ENCODE measurements around the gene RPL7A. TPM values are rescaled to one million over a fixed set of nuclear protein-coding genes. Genes with fewer than 3 reads are reported as not detected.

The RPL7A gene
- total and polyA plus RNA-seq, 2 donors from 2014 or later, result 1,502 to 2,097 TPM

DNA sequence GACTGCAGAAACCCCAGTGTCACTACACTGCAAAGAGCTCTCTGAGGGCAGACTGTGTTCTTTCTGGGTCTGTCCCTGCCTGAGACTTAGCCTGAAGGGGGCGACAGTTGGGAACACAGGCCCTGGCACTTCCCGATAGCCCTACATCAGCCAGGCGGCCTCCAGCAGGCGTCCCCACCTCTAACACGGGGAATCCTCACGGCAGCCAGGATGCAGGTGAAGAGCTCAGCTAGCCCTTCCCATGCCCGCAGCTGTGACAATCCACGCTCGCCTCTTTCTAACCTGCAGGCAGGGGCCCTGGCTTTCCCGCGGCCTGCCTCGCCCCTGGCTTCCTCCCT, 6.0 kb upstream of the RPL7A start:
- peak in 1 of 5 donors; percentile 64 for DNase-seq
- no peak for FAIRE-seq
- Histone ChIP-seq H3K4me1 (ENCODE audit: control insufficient read depth in 2 of 3, insufficient read depth in 2 of 3, low read depth in 1 of 3, low read length in 3 of 3) (peaks cover 0 to 13% (median 5%) of the 10 kb centered on the region in 3 donors), H3K27ac (ENCODE audit: low read depth in 2 of 2, low read length in 2 of 2) (no peak overlapping the region), H3K9ac (ENCODE audit: low read length in 3 of 3) (no peak overlapping the region), H3K4me3 (ENCODE audit: low read length in 3 of 3) (no peak overlapping the region), H3K9me3 (ENCODE audit: control insufficient read depth in 2 of 3, insufficient read depth in 1 of 3, low read length in 3 of 3) (no peaks in the 10 kb centered on the region), H3K27me3 (ENCODE audit: control insufficient read depth, insufficient read depth, low read length) (no peaks in the 10 kb centered on the region), H3K36me3 (ENCODE audit: control insufficient read depth in 2 of 3, insufficient read depth in 3 of 3, low read length in 3 of 3) (peaks cover 0 to 26% (median 11%) of the 10 kb centered on the region in 3 donors)
- intact Hi-C loops (cut with DNase I), result no loop called here
- TF ChIP-seq, protein P1, sequence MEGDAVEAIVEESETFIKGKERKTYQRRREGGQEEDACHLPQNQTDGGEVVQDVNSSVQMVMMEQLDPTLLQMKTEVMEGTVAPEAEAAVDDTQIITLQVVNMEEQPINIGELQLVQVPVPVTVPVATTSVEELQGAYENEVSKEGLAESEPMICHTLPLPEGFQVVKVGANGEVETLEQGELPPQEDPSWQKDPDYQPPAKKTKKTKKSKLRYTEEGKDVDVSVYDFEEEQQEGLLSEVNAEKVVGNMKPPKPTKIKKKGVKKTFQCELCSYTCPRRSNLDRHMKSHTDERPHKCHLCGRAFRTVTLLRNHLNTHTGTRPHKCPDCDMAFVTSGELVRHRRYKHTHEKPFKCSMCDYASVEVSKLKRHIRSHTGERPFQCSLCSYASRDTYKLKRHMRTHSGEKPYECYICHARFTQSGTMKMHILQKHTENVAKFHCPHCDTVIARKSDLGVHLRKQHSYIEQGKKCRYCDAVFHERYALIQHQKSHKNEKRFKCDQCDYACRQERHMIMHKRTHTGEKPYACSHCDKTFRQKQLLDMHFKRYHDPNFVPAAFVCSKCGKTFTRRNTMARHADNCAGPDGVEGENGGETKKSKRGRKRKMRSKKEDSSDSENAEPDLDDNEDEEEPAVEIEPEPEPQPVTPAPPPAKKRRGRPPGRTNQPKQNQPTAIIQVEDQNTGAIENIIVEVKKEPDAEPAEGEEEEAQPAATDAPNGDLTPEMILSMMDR (IDR thresholded peaks at IDR 0.05; ENCODE audit: borderline replicate concordance, extremely low read depth, insufficient read depth), result no peak

DNA sequence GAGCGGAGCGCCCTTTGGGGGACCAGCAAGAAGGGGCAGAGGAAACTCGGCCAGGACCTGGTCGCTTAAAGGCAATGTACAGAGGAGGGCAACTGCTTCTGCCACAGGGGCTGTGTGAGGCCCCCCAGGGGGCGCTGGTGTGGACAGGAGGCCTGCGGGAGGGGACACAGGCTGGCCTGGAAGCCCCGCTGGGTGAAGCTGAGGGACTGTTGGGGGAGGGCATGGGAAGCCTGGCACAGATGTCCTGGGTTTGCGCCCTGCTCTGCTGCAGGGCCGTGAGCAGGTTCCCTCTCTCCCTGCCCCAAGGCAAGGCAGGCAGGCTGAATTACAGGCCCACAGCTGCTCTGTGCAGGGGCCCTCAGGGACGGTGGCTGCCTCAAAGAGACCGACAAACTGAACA, 5.4 kb upstream of the RPL7A start:
- H3K27me3 ChIP-seq (ENCODE audit: control insufficient read depth, insufficient read depth, low read length), result no peaks in the 10 kb centered on the region
- peaks cover 0 to 26% (median 11%) of the 10 kb centered on the region in 3 donors for H3K36me3 ChIP-seq (ENCODE audit: control insufficient read depth in 2 of 3, insufficient read depth in 3 of 3, low read length in 3 of 3)
- no peak overlapping the region for H3K9ac ChIP-seq (ENCODE audit: low read length in 3 of 3)
- no peak overlapping the region for H3K4me3 ChIP-seq (ENCODE audit: low read length in 3 of 3)
- peaks cover 0 to 13% (median 5%) of the 10 kb centered on the region in 3 donors for H3K4me1 ChIP-seq (ENCODE audit: control insufficient read depth in 2 of 3, insufficient read depth in 2 of 3, low read depth in 1 of 3, low read length in 3 of 3)
- DNase-seq (peak in 1 of 5 donors; percentile 71), FAIRE-seq (no peak)
- no peak overlapping the region for H3K27ac ChIP-seq (ENCODE audit: low read depth in 2 of 2, low read length in 2 of 2)
- no peaks in the 10 kb centered on the region for H3K9me3 ChIP-seq (ENCODE audit: control insufficient read depth in 2 of 3, insufficient read depth in 1 of 3, low read length in 3 of 3)
- TF ChIP-seq, protein P1 (IDR thresholded peaks at IDR 0.05; ENCODE audit: borderline replicate concordance, extremely low read depth, insufficient read depth), result no peak
- intact Hi-C loops (cut with DNase I), result no loop called here

DNA sequence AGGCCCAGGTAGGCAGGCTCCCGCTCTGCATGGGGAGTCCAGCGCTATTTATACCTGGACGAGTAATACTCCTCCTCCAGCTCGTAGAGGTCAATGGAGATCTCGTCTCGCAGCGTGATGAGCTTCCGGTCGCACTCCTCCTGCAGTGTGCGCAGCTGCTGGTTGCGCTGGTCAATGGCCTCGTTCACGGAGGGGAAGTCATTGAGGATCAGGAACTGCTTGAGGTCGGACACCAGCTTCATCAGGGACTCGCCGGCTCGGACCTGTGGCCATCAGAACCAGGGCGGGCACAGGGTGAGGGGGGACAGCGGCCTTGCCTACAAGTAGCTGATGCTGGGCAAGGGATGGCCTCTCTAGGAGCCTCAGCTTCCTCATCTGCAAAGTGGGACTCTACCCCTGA, 3.9 kb upstream of the RPL7A start:
- FAIRE-seq (no peak), DNase-seq (peak in 1 of 5 donors; percentile 66)
- peaks cover 0 to 26% (median 11%) of the 10 kb centered on the region in 3 donors for H3K36me3 ChIP-seq (ENCODE audit: control insufficient read depth in 2 of 3, insufficient read depth in 3 of 3, low read length in 3 of 3)
- H3K9me3 ChIP-seq (ENCODE audit: control insufficient read depth in 2 of 3, insufficient read depth in 1 of 3, low read length in 3 of 3), result no peaks in the 10 kb centered on the region
- H3K4me3 ChIP-seq (ENCODE audit: low read length in 3 of 3), result no peak overlapping the region
- TF ChIP-seq, protein P1 (IDR thresholded peaks at IDR 0.05; ENCODE audit: borderline replicate concordance, extremely low read depth, insufficient read depth), result no peak
- H3K27ac ChIP-seq (ENCODE audit: low read depth in 2 of 2, low read length in 2 of 2), result no peak overlapping the region
- H3K27me3 ChIP-seq (ENCODE audit: control insufficient read depth, insufficient read depth, low read length), result no peaks in the 10 kb centered on the region
- no peak overlapping the region for H3K9ac ChIP-seq (ENCODE audit: low read length in 3 of 3)
- peaks cover under 1 to 12% (median 5%) of the 10 kb centered on the region in 3 donors for H3K4me1 ChIP-seq (ENCODE audit: control insufficient read depth in 2 of 3, insufficient read depth in 2 of 3, low read depth in 1 of 3, low read length in 3 of 3)
- intact Hi-C loops (cut with DNase I), result no loop called here

DNA sequence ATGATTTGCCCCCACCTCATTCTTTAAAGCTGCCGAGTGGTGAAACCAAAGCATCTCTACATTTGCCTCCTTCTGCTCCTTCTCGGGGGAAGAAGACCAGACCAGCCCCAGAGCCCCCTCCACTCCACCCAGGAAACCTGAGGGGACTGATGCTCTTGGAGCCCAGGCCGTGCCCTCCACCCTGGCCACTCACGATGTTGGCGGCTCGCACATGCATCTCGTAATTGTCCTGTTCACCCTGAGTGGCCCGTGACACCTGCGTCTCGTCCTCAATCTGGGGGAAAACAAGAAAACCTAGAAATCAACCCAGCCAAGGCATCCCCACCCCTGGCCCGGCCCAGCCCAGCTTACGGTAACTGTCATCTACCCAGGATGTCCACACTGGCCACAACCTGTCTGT, 3.0 kb upstream of the RPL7A start:
- DNase-seq (peak in 1 of 5 donors; percentile 49), FAIRE-seq (no peak)
- Histone ChIP-seq H3K9ac (ENCODE audit: low read length in 3 of 3) (no peak overlapping the region), H3K9me3 (ENCODE audit: control insufficient read depth in 2 of 3, insufficient read depth in 1 of 3, low read length in 3 of 3) (no peaks in the 10 kb centered on the region), H3K27ac (ENCODE audit: low read depth in 2 of 2, low read length in 2 of 2) (no peak overlapping the region), H3K36me3 (ENCODE audit: control insufficient read depth in 2 of 3, insufficient read depth in 3 of 3, low read length in 3 of 3) (peaks cover 3 to 33% (median 17%) of the 10 kb centered on the region in 3 donors), H3K27me3 (ENCODE audit: control insufficient read depth, insufficient read depth, low read length) (no peaks in the 10 kb centered on the region), H3K4me3 (ENCODE audit: low read length in 3 of 3) (no peak overlapping the region), H3K4me1 (ENCODE audit: control insufficient read depth in 2 of 3, insufficient read depth in 2 of 3, low read depth in 1 of 3, low read length in 3 of 3) (peaks cover 4 to 19% (median 5%) of the 10 kb centered on the region in 3 donors)
- TF ChIP-seq, protein P1 (IDR thresholded peaks at IDR 0.05; ENCODE audit: borderline replicate concordance, extremely low read depth, insufficient read depth), result no peak
- intact Hi-C loops (cut with DNase I), result no loop called here

All from kidney (tissue), 14 donors.